HepG2 (cell line): ENCODE results near the gene NSD1. TPM values are rescaled to one million over a fixed set of nuclear protein-coding genes. Genes with fewer than 3 reads are reported as not detected.
A peak's percentile ranks its signal among the peaks of the same experiment; 100 is the strongest.

Experiments used
- AGO2 ChIP-seq: fragments of 200-400 bp; formaldehyde crosslinking; optimal IDR thresholded peaks from 2 replicates; pipeline ENCODE3; 2017; ENCODE audit warnings: mild to moderate bottlenecking, low read depth, low read length, moderate library complexity
- ARNTL ChIP-seq: sonication (generic); formaldehyde crosslinking; IDR thresholded peaks from 2 replicates; pipeline ENCODE4 v1.4.0; 2020; ENCODE audit warnings: mild to moderate bottlenecking, missing genetic modification reagents
- DNMT3B ChIP-seq: conservative IDR thresholded peaks from 2 replicates; pipeline ENCODE4 v1.6.1; 2016; ENCODE audit warnings: missing biosample characterization, control low read depth
- GLI4 ChIP-seq: sonication (generic); formaldehyde crosslinking; IDR thresholded peaks from 2 replicates; pipeline ENCODE4 v1.5.1; 2020; ENCODE audit warnings: missing genetic modification reagents, mild to moderate bottlenecking, moderate library complexity, borderline replicate concordance
- HCFC1 ChIP-seq: fragments of 150-350 bp; IDR thresholded peaks from 2 replicates; pipeline ENCODE4 v1.6.1; 2014; ENCODE audit warnings: low read depth, low read length
- KLF11 ChIP-seq: IDR thresholded peaks from 2 replicates; pipeline ENCODE4 v1.6.1; 2016; ENCODE audit warnings: missing compliant biosample characterization
- KLF9 ChIP-seq: IDR thresholded peaks from 2 replicates; pipeline ENCODE4 v1.6.1; 2016; ENCODE audit warnings: low read depth
- MLLT10 ChIP-seq: sonication (generic); formaldehyde crosslinking; IDR thresholded peaks from 2 replicates; pipeline ENCODE4 v1.4.0; 2020; ENCODE audit warnings: missing genetic modification reagents
- NFRKB ChIP-seq: fragments of 450-650 bp; IDR thresholded peaks from 2 replicates; pipeline ENCODE4 v1.6.1; 2017
- PAX8 ChIP-seq: sonication (generic); formaldehyde crosslinking; IDR thresholded peaks from 2 replicates; pipeline ENCODE4 v1.8.0; 2022; ENCODE audit warnings: mild to moderate bottlenecking, missing genetic modification reagents, borderline replicate concordance
- PBX2 ChIP-seq: IDR thresholded peaks from 2 replicates; pipeline ENCODE4 v1.6.1; 2016; ENCODE audit warnings: control low read depth
- PHF20 ChIP-seq: sonication (generic); formaldehyde crosslinking; IDR thresholded peaks from 2 replicates; pipeline ENCODE4 v1.5.0; 2020; ENCODE audit warnings: mild to moderate bottlenecking, missing genetic modification reagents
- PHF5A ChIP-seq: IDR thresholded peaks from one replicate; pipeline ENCODE4 v1.6.1; 2018; ENCODE audit warnings: low read depth, missing genetic modification reagents; ENCODE audit not compliant: unreplicated experiment
- REL ChIP-seq: sonication (generic); formaldehyde crosslinking; conservative IDR thresholded peaks from 2 replicates; pipeline ENCODE4 v1.8.0; 2022; ENCODE audit warnings: mild to moderate bottlenecking, missing genetic modification reagents, moderate library complexity
- SKIL ChIP-seq: sonication (generic); formaldehyde crosslinking; IDR thresholded peaks from 2 replicates; pipeline ENCODE4 v1.8.0; 2022; ENCODE audit warnings: missing genetic modification reagents, mild to moderate bottlenecking, moderate library complexity, borderline replicate concordance
- TBL1XR1 ChIP-seq: fragments of 150-350 bp; IDR thresholded peaks from 2 replicates; pipeline ENCODE4 v1.6.1; 2014; ENCODE audit warnings: borderline replicate concordance, low read length; ENCODE audit not compliant: partially characterized antibody
- ZC3H4 ChIP-seq: sonication (generic); formaldehyde crosslinking; IDR thresholded peaks from 2 replicates; pipeline ENCODE4 v1.4.0; 2020; ENCODE audit warnings: missing genetic modification reagents, borderline replicate concordance
- ZFY ChIP-seq: sonication (generic); formaldehyde crosslinking; IDR thresholded peaks from 2 replicates; pipeline ENCODE4 v1.4.0; 2020; ENCODE audit warnings: missing genetic modification reagents
- ZMAT5 ChIP-seq: sonication (generic); formaldehyde crosslinking; IDR thresholded peaks from 2 replicates; pipeline ENCODE4 v1.5.0; 2020; ENCODE audit warnings: mild to moderate bottlenecking, low read depth, missing genetic modification reagents, borderline replicate concordance
- ZNF18 ChIP-seq: sonication (generic); formaldehyde crosslinking; IDR thresholded peaks from 2 replicates; pipeline ENCODE4 v1.8.0; 2022; ENCODE audit warnings: mild to moderate bottlenecking, missing genetic modification reagents; ENCODE audit not compliant: insufficient replicate concordance
- ZNF30 ChIP-seq: sonication (generic); formaldehyde crosslinking; IDR thresholded peaks from 2 replicates; pipeline ENCODE4 v1.5.0; 2020; ENCODE audit warnings: mild to moderate bottlenecking, missing genetic modification reagents
- ZNF704 ChIP-seq: sonication (generic); formaldehyde crosslinking; IDR thresholded peaks from 2 replicates; pipeline ENCODE4 v1.8.1; 2023; ENCODE audit warnings: mild to moderate bottlenecking, inconsistent platforms, moderate library complexity, missing genetic modification reagents, borderline replicate concordance
- ZNF790 ChIP-seq: sonication (generic); formaldehyde crosslinking; IDR thresholded peaks from 2 replicates; pipeline ENCODE4 v1.8.0; 2022; ENCODE audit warnings: missing genetic modification reagents, mild to moderate bottlenecking, borderline replicate concordance
- ZNF878 ChIP-seq: sonication (generic); formaldehyde crosslinking; IDR thresholded peaks from 2 replicates; pipeline ENCODE4 v1.8.1; 2023; ENCODE audit warnings: mild to moderate bottlenecking, missing genetic modification reagents, moderate library complexity
- ZNF883 ChIP-seq: sonication (generic); formaldehyde crosslinking; IDR thresholded peaks from 2 replicates; pipeline ENCODE4 v1.5.1; 2020; ENCODE audit warnings: mild to moderate bottlenecking, missing genetic modification reagents; ENCODE audit errors: not compliant biosample characterization
- polyA plus RNA-seq, 8 experiments: library from polyadenylated mRNA; depleted of rRNA in 3 of 8; stranded (reverse) in 7 of 8; unstranded in 1 of 8; fragments of >200 nt; fragmentation: Illumina TruSeq in 4 of 8; extraction: Trizol in 4 of 8; gene quantifications; 2 replicates each; pipeline versions ENCODE4 v1.2.1 to v1.2.3, GENCODE V29; 2011 to 2016; ENCODE audit warnings: low read depth in 4 of 8, missing spikeins in 1 of 8, mixed read lengths in 1 of 8; ENCODE audit not compliant: insufficient read depth in 1 of 8
- total RNA-seq, 5 experiments: library from RNA; depleted of rRNA; stranded (reverse); fragments of >200 nt; fragmentation: Illumina TruSeq; extraction: Trizol; gene quantifications; 2 replicates each; pipeline ENCODE4 v1.2.3, GENCODE V29; 2016; ENCODE audit warnings: low read depth in 1 of 5

NSD1 gene
- total and polyA plus RNA-seq, 2 of the 13 experiments (the other 11 are each of a cell fraction or from before 2014, with no cell fraction given) = 0.01 to 0.09 TPM

GRCh38 chr5:177087398-177088005 lies 46.1 kb upstream of the NSD1 start (continued):
- TF ChIP-seq PBX2 (CRISPR knock-in tag) = no peak
- TF ChIP-seq ZNF704 (CRISPR knock-in tag) = 0 out of 2 replicates have a peak, but pooled peaks have one; percentile 86
- 0 out of 2 replicates have a peak, but pooled peaks have one; percentile 37 for TF ChIP-seq ZFY
- TF ChIP-seq KLF9 = no peak
- TF ChIP-seq PHF5A (CRISPR knock-in tag) = no peak
- TF ChIP-seq ZMAT5 (CRISPR knock-in tag) = no peak
- no peak; the same call in 1 of the 2 replicates for TF ChIP-seq PHF20 (CRISPR knock-in tag)
- TF ChIP-seq PAX8 = peak; percentile 88; the same call in 1 of the 2 replicates
- TF ChIP-seq DNMT3B (CRISPR knock-in tag) = no peak
- TF ChIP-seq GLI4 = no peak
- TF ChIP-seq ZNF883 (CRISPR knock-in tag) = no peak
- no peak for TF ChIP-seq MLLT10
- TF ChIP-seq REL (CRISPR knock-in tag) = peak; percentile 21; the same call in 1 of the 2 replicates
- TF ChIP-seq ZNF790 (CRISPR knock-in tag) = peak; percentile 28; the same call in 1 of the 2 replicates
- TF ChIP-seq ZC3H4 (CRISPR knock-in tag) = peak; percentile 81; the same call in 1 of the 2 replicates
- peak; percentile 98 for TF ChIP-seq AGO2
- TF ChIP-seq KLF11 (CRISPR knock-in tag) = no peak; the same call in 1 of the 2 replicates
- no peak for TF ChIP-seq HCFC1
- TF ChIP-seq TBL1XR1 = no peak
- TF ChIP-seq NFRKB = no peak
- no peak; the same call in 1 of the 2 replicates for TF ChIP-seq ZNF30 (CRISPR knock-in tag)
- TF ChIP-seq SKIL (CRISPR knock-in tag) = no peak
- 0 out of 2 replicates have a peak, but pooled peaks have one; percentile 22 for TF ChIP-seq ZNF878 (CRISPR knock-in tag)
- TF ChIP-seq ZNF18 (CRISPR knock-in tag) = peak; percentile 17
- no peak for TF ChIP-seq ARNTL (CRISPR knock-in tag)
